OCI-LY7 (cell line): ENCODE measurements around the gene LRRC51. TPM values are rescaled to one million over a fixed set of nuclear protein-coding genes. Genes with fewer than 3 reads are reported as not detected.

ENCODE experiments used
- BruUV-seq: library from RNA; stranded (reverse); fragments of 400-500 nt; replicated peaks from 2 replicates; lab custom pipeline; 2021; lab: Mats Ljungman, UMichigan
- CTCF ChIA-PET: fragments of 300-600 bp; sonication (Branson Sonifier 250); formaldehyde crosslinking; loops from one replicate; lab custom pipeline; 2022; ENCODE audit warnings: antibody characterized with exemption; ENCODE audit not compliant: unreplicated experiment; lab: Charles Lee
- POLR2A ChIA-PET: fragments of 300-600 bp; sonication (Branson Sonifier 250); formaldehyde crosslinking; loops from one replicate; lab custom pipeline; 2022; ENCODE audit warnings: antibody characterized with exemption; lab: Charles Lee
- DNase-seq: peaks from one replicate; pipeline ENCODE4 v3.0.0-alpha.2; 2015; ENCODE audit warnings: low spot score
- H2AFZ ChIP-seq: fragments of 200-600 bp; sonication (generic), shearing (Covaris generic); 2 replicates; pipeline ENCODE4 v1.6.1; 2014; ENCODE audit warnings: mild to moderate bottlenecking, antibody characterized with exemption, low read length, moderate library complexity
- H3K27ac ChIP-seq: fragments of 200-600 bp; sonication (generic); 2 replicates; pipeline ENCODE4 v1.5.1; 2014; ENCODE audit warnings: mixed run types, low read depth, mild to moderate bottlenecking, moderate library complexity, low read length, inconsistent platforms; ENCODE audit not compliant: poor library complexity, severe bottlenecking
- H3K36me3 ChIP-seq: fragments of 200-600 bp; sonication (generic); 2 replicates; pipeline ENCODE4 v1.6.1; 2014; ENCODE audit warnings: mild to moderate bottlenecking, antibody characterized with exemption, low read length, moderate library complexity, mixed read lengths; ENCODE audit not compliant: insufficient read depth
- H3K4me1 ChIP-seq: fragments of 200-600 bp; sonication (generic); 2 replicates; pipeline ENCODE4 v1.5.1; 2014; ENCODE audit warnings: mild to moderate bottlenecking, low read length; ENCODE audit not compliant: insufficient read depth, poor library complexity, severe bottlenecking
- H3K4me2 ChIP-seq: fragments of 200-600 bp; sonication (generic); 2 replicates; pipeline ENCODE4 v1.6.1; 2014; ENCODE audit warnings: mild to moderate bottlenecking, low read length
- H3K4me3 ChIP-seq: fragments of 200-600 bp; sonication (generic); 2 replicates; pipeline ENCODE4 v1.5.1; 2014; ENCODE audit warnings: mild to moderate bottlenecking, low read depth, low read length; ENCODE audit not compliant: poor library complexity, severe bottlenecking
- H3K79me2 ChIP-seq: fragments of 200-600 bp; sonication (generic); 2 replicates; pipeline ENCODE4 v1.6.1; 2016; ENCODE audit warnings: low read depth, mild to moderate bottlenecking, low read length, moderate library complexity, mixed read lengths; ENCODE audit not compliant: insufficient read depth
- H3K9me2 ChIP-seq: fragments of 200-600 bp; sonication (generic); 2 replicates; pipeline ENCODE4 v1.6.1; 2016; ENCODE audit warnings: mild to moderate bottlenecking, low read length, mixed read lengths; ENCODE audit not compliant: insufficient read depth
- H3K9me3 ChIP-seq: fragments of 200-600 bp; sonication (generic); 2 replicates; pipeline ENCODE4 v1.6.1; 2014; ENCODE audit warnings: mild to moderate bottlenecking, mixed run types, low read length, mixed read lengths
- H4K20me1 ChIP-seq: fragments of 200-600 bp; sonication (generic); 2 replicates; pipeline ENCODE4 v1.6.1; 2014; ENCODE audit warnings: mild to moderate bottlenecking, antibody characterized with exemption, low read length, moderate library complexity, mixed read lengths; ENCODE audit not compliant: insufficient read depth
- EZH2phosphoT487 ChIP-seq: fragments of 200-600 bp; sonication (generic); IDR thresholded peaks from 2 replicates; pipeline ENCODE4 v1.6.1; 2018; ENCODE audit warnings: low read depth, borderline replicate concordance, mild to moderate bottlenecking, mixed run types, antibody characterized with exemption, low read length, moderate library complexity, mixed read lengths
- intact Hi-C: fragments of 100-400 bp; cut with micrococcal nuclease; formaldehyde crosslinking; loops from one replicate; pipeline ENCODE4 v1.10.0; 2022; ENCODE audit not compliant: unreplicated experiment
- total RNA-seq, 2 experiments: library from RNA; depleted of rRNA in 1 of 2; stranded (reverse); fragments of >200 nt in 1 of 2; shearing (Covaris generic) in 1 of 2; gene quantifications; 2 replicates each; pipeline ENCODE4 v1.2.3, GENCODE V29; 2014 to 2022
- TF ChIP-seq, protein P1 (sequence below): fragments of 200-600 bp; sonication (generic); conservative IDR thresholded peaks from 2 replicates; pipeline ENCODE4 v1.5.1; 2014; ENCODE audit warnings: mild to moderate bottlenecking, antibody characterized with exemption, low read length, moderate library complexity, mixed read lengths

LRRC51 gene
- total RNA-seq, 2 experiments from 2014 or later: 9.9 to 15.3 TPM

DNA sequence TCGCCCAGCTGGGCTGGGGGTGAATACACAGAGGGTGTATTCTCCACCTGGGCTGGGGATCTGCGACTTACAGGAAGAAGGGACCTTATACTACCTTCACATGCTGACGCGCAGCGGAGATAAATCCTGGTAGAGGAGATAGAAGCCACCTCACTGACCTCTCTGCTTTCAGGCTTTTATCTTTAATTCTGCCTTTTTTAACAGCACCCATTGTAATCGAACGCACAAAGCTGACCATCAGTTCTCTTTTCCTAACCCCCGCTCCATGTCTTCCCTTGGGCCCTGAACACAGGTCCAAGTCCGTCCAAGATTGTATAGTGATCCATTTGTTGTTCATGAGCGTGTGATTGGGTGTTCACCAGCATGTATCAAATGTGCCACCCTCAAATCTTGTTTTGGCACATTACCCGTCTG lies 23.1 kb downstream of the LRRC51 start:
- no peak for TF ChIP-seq EZH2phosphoT487
- TF ChIP-seq, protein P1, sequence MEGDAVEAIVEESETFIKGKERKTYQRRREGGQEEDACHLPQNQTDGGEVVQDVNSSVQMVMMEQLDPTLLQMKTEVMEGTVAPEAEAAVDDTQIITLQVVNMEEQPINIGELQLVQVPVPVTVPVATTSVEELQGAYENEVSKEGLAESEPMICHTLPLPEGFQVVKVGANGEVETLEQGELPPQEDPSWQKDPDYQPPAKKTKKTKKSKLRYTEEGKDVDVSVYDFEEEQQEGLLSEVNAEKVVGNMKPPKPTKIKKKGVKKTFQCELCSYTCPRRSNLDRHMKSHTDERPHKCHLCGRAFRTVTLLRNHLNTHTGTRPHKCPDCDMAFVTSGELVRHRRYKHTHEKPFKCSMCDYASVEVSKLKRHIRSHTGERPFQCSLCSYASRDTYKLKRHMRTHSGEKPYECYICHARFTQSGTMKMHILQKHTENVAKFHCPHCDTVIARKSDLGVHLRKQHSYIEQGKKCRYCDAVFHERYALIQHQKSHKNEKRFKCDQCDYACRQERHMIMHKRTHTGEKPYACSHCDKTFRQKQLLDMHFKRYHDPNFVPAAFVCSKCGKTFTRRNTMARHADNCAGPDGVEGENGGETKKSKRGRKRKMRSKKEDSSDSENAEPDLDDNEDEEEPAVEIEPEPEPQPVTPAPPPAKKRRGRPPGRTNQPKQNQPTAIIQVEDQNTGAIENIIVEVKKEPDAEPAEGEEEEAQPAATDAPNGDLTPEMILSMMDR: 0 out of 2 replicates have a peak, but pooled peaks have one; percentile 17
- intact Hi-C loops: loop anchor here (1.0 kb wide), 2 partner anchors 9 to 23 kb away; partner anchors contain the start of genes ANAPC15, LRRC51 and NUMA1
- H3K79me2 ChIP-seq: peaks cover 27% of the 10 kb centered on the region
- peak overlapping the region; percentile 56 for H3K4me3 ChIP-seq
- peak overlapping the region; percentile 70 for H3K4me2 ChIP-seq
- H4K20me1 ChIP-seq: no peaks in the 10 kb centered on the region
- CTCF ChIA-PET: no interaction called here
- TSS peak; percentile 87 for BruUV-seq
- H2AFZ ChIP-seq: peak overlapping the region; percentile 74; the same call in 1 of the 2 replicates
- POLR2A ChIA-PET: interaction anchor here (0.6 kb wide), 1 partner anchor 48 kb away, joined by 3 read pairs; no protein-coding TSS in a partner anchor
- peaks cover 26% of the 10 kb centered on the region for H3K36me3 ChIP-seq
- peaks cover 25% of the 10 kb centered on the region for H3K4me1 ChIP-seq
- no peaks in the 10 kb centered on the region for H3K9me2 ChIP-seq
- no peak for DNase-seq
- H3K27ac ChIP-seq: peak overlapping the region; percentile 38
- H3K9me3 ChIP-seq: no peaks in the 10 kb centered on the region

DNA sequence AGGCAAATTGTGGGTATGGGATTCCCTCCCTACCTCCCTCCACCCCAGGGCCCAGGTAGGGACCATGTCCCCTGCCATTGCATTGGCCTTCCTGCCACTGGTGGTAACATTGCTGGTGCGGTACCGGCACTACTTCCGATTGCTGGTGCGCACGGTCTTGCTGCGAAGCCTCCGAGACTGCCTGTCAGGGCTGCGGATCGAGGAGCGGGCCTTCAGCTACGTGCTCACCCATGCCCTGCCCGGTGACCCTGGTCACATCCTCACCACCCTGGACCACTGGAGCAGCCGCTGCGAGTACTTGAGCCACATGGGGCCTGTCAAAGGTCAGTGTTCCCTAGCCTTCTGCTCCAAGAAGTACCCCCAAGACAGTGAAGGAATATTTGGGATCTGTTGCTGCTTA lies 25.2 kb downstream of the LRRC51 start, which contains the start of gene TOMT:
Gene TOMT, plus strand, starts transcription at position 37 of the 400 bp plus-strand sequence. Its CDS starts 28 bp downstream, at position 65.
- no peak within 1 kb of the TSS for H3K4me2 ChIP-seq
- H3K9me2 ChIP-seq: no peaks in the 10 kb centered on the region
- no peak for TF ChIP-seq EZH2phosphoT487
- TF ChIP-seq, protein P1: no peak
- H3K4me1 ChIP-seq: peaks cover 21% of the 10 kb centered on the region
- H2AFZ ChIP-seq: no peak within 1 kb of the TSS
- ChIA-PET CTCF (interaction anchor here (0.7 kb wide), 1 partner anchor 81 kb away, joined by 3 read pairs; no protein-coding TSS in a partner anchor), POLR2A (no interaction called here)
- intact Hi-C loops: no loop called here
- no peak within 1 kb of the TSS for H3K4me3 ChIP-seq
- H3K27ac ChIP-seq: no peak within 1 kb of the TSS
- BruUV-seq: no TSS peak
- peaks cover 22% of the 10 kb centered on the region for H3K79me2 ChIP-seq
- H3K9me3 ChIP-seq: no peaks in the 10 kb centered on the region
- H3K36me3 ChIP-seq: peaks cover 15% of the 10 kb centered on the region; the same call in 1 of the 2 replicates
- DNase-seq: no peak
- no peaks in the 10 kb centered on the region for H4K20me1 ChIP-seq
